ENCODE data around the gene SF3B4. TPM values are rescaled to one million over a fixed set of nuclear protein-coding genes. Genes with fewer than 3 reads are reported as not detected.
A peak's percentile ranks its signal among the peaks of the same experiment; 100 is the strongest.
"Not testable (repeated sequence)": the region's sequence is repeated elsewhere in the genome, so short reads cannot be mapped to it uniquely, and the experiment has no call there.

The SF3B4 gene
- total RNA-seq, 4 donors from 2014 or later: 12.1 to 21.6 (median 14.0) TPM

GRCh38 chr1:149962039-149962647 is 34.5 kb upstream of the SF3B4 start:
- peaks cover 40 to 87% (median 74%) of the 10 kb centered on the region in 4 donors for H3K36me3 ChIP-seq
- H3K27me3 ChIP-seq: no peaks in the 10 kb centered on the region
- H3K4me3 ChIP-seq: no peak overlapping the region
- intact Hi-C loops (cut with DNase I): loop anchor here (2.0 to 5.0 kb wide), 3 partner anchors 89 to 225 kb away; no protein-coding TSS in a partner anchor
- TF ChIP-seq, protein P1, sequence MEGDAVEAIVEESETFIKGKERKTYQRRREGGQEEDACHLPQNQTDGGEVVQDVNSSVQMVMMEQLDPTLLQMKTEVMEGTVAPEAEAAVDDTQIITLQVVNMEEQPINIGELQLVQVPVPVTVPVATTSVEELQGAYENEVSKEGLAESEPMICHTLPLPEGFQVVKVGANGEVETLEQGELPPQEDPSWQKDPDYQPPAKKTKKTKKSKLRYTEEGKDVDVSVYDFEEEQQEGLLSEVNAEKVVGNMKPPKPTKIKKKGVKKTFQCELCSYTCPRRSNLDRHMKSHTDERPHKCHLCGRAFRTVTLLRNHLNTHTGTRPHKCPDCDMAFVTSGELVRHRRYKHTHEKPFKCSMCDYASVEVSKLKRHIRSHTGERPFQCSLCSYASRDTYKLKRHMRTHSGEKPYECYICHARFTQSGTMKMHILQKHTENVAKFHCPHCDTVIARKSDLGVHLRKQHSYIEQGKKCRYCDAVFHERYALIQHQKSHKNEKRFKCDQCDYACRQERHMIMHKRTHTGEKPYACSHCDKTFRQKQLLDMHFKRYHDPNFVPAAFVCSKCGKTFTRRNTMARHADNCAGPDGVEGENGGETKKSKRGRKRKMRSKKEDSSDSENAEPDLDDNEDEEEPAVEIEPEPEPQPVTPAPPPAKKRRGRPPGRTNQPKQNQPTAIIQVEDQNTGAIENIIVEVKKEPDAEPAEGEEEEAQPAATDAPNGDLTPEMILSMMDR (IDR thresholded peaks at IDR 0.05): peak; percentile 80 to 88 (median 84)
- TF ChIP-seq POLR2A (IDR thresholded peaks at IDR 0.05; ENCODE audit: low read depth): no peak
- no peak for TF ChIP-seq EP300 (IDR thresholded peaks at IDR 0.05)
- peak; percentile 6 to 7 for TF ChIP-seq POLR2AphosphoS5 (IDR thresholded peaks at IDR 0.05)
- no peak for DNase-seq (ENCODE audit: extremely low spot score)
- H3K9me3 ChIP-seq: no peaks in the 10 kb centered on the region
- WGBS: 16% methylated on average over 3 of the region's 3 CpGs
- peak overlapping the region; percentile 25 to 72 (median 47) for H3K27ac ChIP-seq (replicated peaks in 1 of 4)
- peaks cover 7 to 27% (median 19%) of the 10 kb centered on the region in 4 donors for H3K4me1 ChIP-seq

DNA sequence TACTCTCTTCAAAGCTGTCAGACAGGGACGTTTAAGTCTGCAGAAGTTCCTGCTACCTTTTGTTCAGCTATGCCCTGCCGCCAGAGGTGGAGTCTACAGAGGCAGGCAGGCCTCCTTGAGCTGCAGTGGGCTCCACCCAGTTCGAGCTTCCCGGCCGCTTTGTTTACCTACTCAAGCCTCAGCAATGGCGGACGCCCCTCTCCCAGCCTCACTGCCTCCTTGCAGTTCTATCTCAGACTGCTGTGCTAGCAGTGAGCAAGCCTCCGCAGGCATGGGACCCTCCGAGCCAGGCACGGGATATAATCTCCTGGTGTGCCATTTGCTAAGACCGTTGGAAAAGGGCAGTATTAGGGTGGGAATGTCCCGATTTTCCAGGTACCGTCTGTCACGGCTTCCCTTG is 29.9 kb upstream of the SF3B4 start:
- H3K9me3 ChIP-seq; intact Hi-C loops (cut with DNase I); H3K4me3 ChIP-seq; H3K27ac ChIP-seq (replicated peaks in 1 of 4); DNase-seq (ENCODE audit: extremely low spot score); H3K27me3 ChIP-seq: not testable (repeated sequence)
- 98% methylated on average over 9 of the region's 14 CpGs for WGBS
- H3K36me3 ChIP-seq: peaks cover 19 to 62% (median 41%) of the 10 kb centered on the region in 4 donors
- H3K4me1 ChIP-seq: peaks cover 0 to 11% (median 8%) of the 10 kb centered on the region in 4 donors

DNA sequence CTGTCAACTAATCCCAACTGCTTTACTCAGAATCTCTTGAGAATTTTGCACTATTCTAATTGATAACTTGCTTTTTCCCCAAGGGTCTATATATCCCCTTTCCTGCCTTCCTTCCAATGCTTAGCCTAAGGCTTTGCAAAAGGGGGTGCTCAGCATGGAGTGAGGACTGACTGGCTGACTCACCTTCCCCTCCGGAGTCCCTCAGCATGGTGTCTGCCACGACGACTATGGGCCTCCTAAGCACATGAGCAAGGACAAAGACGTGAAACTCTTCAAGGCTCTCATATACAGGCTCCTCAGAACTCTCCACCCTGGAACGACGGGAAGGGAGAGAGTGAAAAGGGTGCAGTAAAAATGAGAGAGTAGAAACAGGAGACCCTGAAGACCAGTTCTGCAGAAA is 22.3 kb upstream of the SF3B4 start:
- DNase-seq (ENCODE audit: extremely low spot score): no peak
- Histone ChIP-seq H3K4me1 (no peaks in the 10 kb centered on the region), H3K27me3 (no peaks in the 10 kb centered on the region), H3K9me3 (no peaks in the 10 kb centered on the region), H3K27ac (replicated peaks in 1 of 4) (no peak overlapping the region), H3K36me3 (peaks cover 43 to 68% (median 58%) of the 10 kb centered on the region in 4 donors), H3K4me3 (no peak overlapping the region)
- intact Hi-C loops (cut with DNase I): no loop called here
- WGBS: 81% methylated on average over 6 of the region's 6 CpGs
- TF ChIP-seq POLR2AphosphoS5 (IDR thresholded peaks at IDR 0.05) (no peak), EP300 (IDR thresholded peaks at IDR 0.05) (no peak), POLR2A (IDR thresholded peaks at IDR 0.05; ENCODE audit: low read depth) (no peak)
- TF ChIP-seq, protein P1 (IDR thresholded peaks at IDR 0.05): no peak

DNA sequence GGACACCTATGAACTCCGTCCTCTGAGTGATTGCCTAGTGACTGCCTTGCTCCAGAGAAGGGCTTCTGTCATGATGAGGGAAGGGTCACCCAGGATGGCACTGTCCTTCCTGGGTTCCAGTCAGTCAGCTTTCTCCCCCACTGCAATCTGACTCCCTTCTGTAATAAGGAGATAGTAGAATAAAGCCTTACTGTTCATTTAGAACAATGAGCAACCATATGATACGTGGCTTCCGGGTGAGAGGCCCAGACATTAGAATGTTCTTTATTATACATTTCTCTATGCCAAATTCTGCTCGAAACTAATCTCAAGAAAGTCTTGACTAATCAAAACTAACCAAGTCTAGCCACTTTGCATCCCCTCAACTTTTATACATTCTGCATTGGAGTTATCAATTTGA is 17.6 kb upstream of the SF3B4 start:
- TF ChIP-seq POLR2A (IDR thresholded peaks at IDR 0.05; ENCODE audit: low read depth) (no peak), POLR2AphosphoS5 (IDR thresholded peaks at IDR 0.05) (no peak)
- Histone ChIP-seq H3K4me1 (peaks cover 0 to 11% (median 5%) of the 10 kb centered on the region in 4 donors), H3K9me3 (no peaks in the 10 kb centered on the region), H3K27me3 (no peaks in the 10 kb centered on the region), H3K27ac (replicated peaks in 1 of 4) (no peak overlapping the region), H3K4me3 (no peak overlapping the region), H3K36me3 (peaks cover 43 to 72% (median 69%) of the 10 kb centered on the region in 4 donors)
- no peak for DNase-seq (ENCODE audit: extremely low spot score)
- WGBS: 93% methylated on average over 4 of the region's 4 CpGs
- intact Hi-C loops (cut with DNase I): no loop called here

DNA sequence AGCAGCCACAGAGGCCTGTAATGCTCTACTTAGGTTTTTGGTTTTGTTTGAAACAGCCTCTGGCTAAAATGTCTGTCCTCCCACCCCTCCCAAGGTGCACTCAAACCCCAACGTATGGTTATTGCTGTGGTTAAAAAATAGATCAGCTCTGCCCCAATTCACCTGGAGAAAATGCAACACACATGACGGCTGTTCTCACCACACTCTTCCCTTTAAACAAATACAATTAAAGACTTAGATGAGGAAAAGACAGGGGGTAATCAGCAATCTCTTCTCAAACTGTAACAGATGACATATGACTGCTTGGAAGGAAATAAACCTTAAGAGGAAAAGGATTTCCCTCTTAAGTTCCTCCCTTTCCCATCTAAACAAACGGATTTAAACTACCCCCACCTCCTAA is 15.3 kb upstream of the SF3B4 start:
- Histone ChIP-seq H3K27me3 (no peaks in the 10 kb centered on the region), H3K27ac (replicated peaks in 1 of 4) (peak overlapping the region in 3 of 4 donors; percentile 15 to 52 (median 16)), H3K4me1 (peaks cover 17 to 34% (median 26%) of the 10 kb centered on the region in 4 donors), H3K4me3 (no peak overlapping the region), H3K36me3 (peaks cover 25 to 49% (median 46%) of the 10 kb centered on the region in 4 donors), H3K9me3 (no peaks in the 10 kb centered on the region)
- DNase-seq (ENCODE audit: extremely low spot score): no peak
- 54% methylated on average over 3 of the region's 3 CpGs for WGBS
- TF ChIP-seq POLR2A (IDR thresholded peaks at IDR 0.05; ENCODE audit: low read depth): no peak
- TF ChIP-seq, protein P1 (IDR thresholded peaks at IDR 0.05): no peak
- TF ChIP-seq POLR2AphosphoS5 (IDR thresholded peaks at IDR 0.05): no peak
- no peak for TF ChIP-seq EP300 (IDR thresholded peaks at IDR 0.05)
- intact Hi-C loops (cut with DNase I): no loop called here
